ENCODE data around the gene ARL17A. TPM values are rescaled to one million over a fixed set of nuclear protein-coding genes. Genes with fewer than 3 reads are reported as not detected.
"Not testable (repeated sequence)": the region's sequence is repeated elsewhere in the genome, so short reads cannot be mapped to it uniquely, and the experiment has no call there.

The ARL17A gene
- total and polyA plus RNA-seq, 2 of the 4 experiments (the other 2 are of a cell fraction) = 1.4 to 7.9 TPM

DNA sequence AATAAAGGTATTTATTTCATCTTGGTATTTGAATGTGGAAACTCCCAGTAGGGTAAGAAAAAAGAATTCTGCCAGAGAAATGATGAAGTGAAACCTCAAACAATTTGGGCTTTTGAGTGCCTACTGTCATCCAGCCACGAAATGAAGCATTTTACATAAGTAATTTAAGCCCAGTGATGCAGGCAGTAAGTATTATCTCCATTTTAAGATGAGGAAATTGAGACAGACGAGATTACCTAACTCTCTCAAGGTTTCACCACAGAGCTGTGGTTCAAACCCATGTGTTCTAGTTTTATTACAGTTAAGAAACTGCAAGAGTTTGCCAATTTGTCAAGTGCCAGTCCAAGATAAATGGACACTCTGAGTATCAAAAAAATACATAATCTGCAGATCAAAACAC lies 13.2 kb downstream of the ARL17A start:
- H4K91ac ChIP-seq (ENCODE audit: insufficient read depth, low read depth, low read length); H3K23ac ChIP-seq (ENCODE audit: low read depth, low read length); DNase-seq; H3K27me3 ChIP-seq (ENCODE audit: control insufficient read depth, insufficient read depth, low read length); H3K36me3 ChIP-seq (ENCODE audit: control insufficient read depth, insufficient read depth, low read length); H2BK15ac ChIP-seq (ENCODE audit: low read depth, low read length); H3K79me1 ChIP-seq (ENCODE audit: low read depth in 1 of 2, low read length in 2 of 2); CTCF ChIA-PET; H3K9ac ChIP-seq (ENCODE audit: low read depth, low read length); intact Hi-C loops (cut with micrococcal nuclease); H3K14ac ChIP-seq (replicated peaks; ENCODE audit: low read depth, low read length); H2AK5ac ChIP-seq (ENCODE audit: low read depth, low read length); ATAC-seq (ENCODE audit: low read depth); H2BK5ac ChIP-seq (ENCODE audit: low read depth, low read length, poor library complexity, severe bottlenecking); H4K20me1 ChIP-seq (ENCODE audit: insufficient read depth, low read length); H4K5ac ChIP-seq (ENCODE audit: low read depth, low read length); H3K18ac ChIP-seq (ENCODE audit: low read depth, low read length); H2BK120ac ChIP-seq (ENCODE audit: low read depth, low read length); H3K9me3 ChIP-seq (ENCODE audit: control insufficient read depth, insufficient read depth, low read length); H2AK9ac ChIP-seq (replicated peaks; ENCODE audit: low read depth, low read length, poor library complexity); H3K9me1 ChIP-seq (ENCODE audit: insufficient read depth, low read length); H3K4ac ChIP-seq (ENCODE audit: low read depth, low read length); H3K4me3 ChIP-seq (ENCODE audit: insufficient read depth, low read depth, low read length); POLR2A ChIA-PET (ENCODE audit: unreplicated experiment); H3K27ac ChIP-seq (ENCODE audit: insufficient read depth, low read length); H2AFZ ChIP-seq (replicated peaks; ENCODE audit: low read length, poor library complexity); H3K4me1 ChIP-seq (ENCODE audit: control insufficient read depth, insufficient read depth, low read length); H2BK20ac ChIP-seq (ENCODE audit: low read depth, low read length); H3K4me2 ChIP-seq (ENCODE audit: low read depth, low read length); dilution Hi-C loops (cut with HindIII; ENCODE audit: low sequenced_read_pairs, unreplicated experiment); H3K56ac ChIP-seq (ENCODE audit: extremely low read depth, insufficient read depth, low read length); in situ Hi-C loops (cut with MboI; ENCODE audit: low sequenced_read_pairs); H4K8ac ChIP-seq (ENCODE audit: low read depth in 2 of 2, low read length in 2 of 2): not testable (repeated sequence)
- no CpG with 5 or more reads among the region's 2 CpGs for WGBS, 2 experiments (ENCODE audit: extremely low coverage in 2 of 2, insufficient read length in 1 of 2)
- TSS peak; percentile 36 for BruUV-seq (replicated peaks)

- H3K4me1 ChIP-seq (ENCODE audit: control insufficient read depth, insufficient read depth, low read length); H3K4me3 ChIP-seq (ENCODE audit: insufficient read depth, low read depth, low read length); H2BK5ac ChIP-seq (ENCODE audit: low read depth, low read length, poor library complexity, severe bottlenecking); H3K79me1 ChIP-seq (ENCODE audit: low read depth in 1 of 2, low read length in 2 of 2); CTCF ChIA-PET; H2AK9ac ChIP-seq (replicated peaks; ENCODE audit: low read depth, low read length, poor library complexity); H3K4me2 ChIP-seq (ENCODE audit: low read depth, low read length); dilution Hi-C loops (cut with HindIII; ENCODE audit: low sequenced_read_pairs, unreplicated experiment); H4K5ac ChIP-seq (ENCODE audit: low read depth, low read length); H2AFZ ChIP-seq (replicated peaks; ENCODE audit: low read length, poor library complexity); H4K91ac ChIP-seq (ENCODE audit: insufficient read depth, low read depth, low read length); in situ Hi-C loops (cut with MboI; ENCODE audit: low sequenced_read_pairs); H3K36me3 ChIP-seq (ENCODE audit: control insufficient read depth, insufficient read depth, low read length); H2AK5ac ChIP-seq (ENCODE audit: low read depth, low read length); H3K27ac ChIP-seq (ENCODE audit: insufficient read depth, low read length); H2BK15ac ChIP-seq (ENCODE audit: low read depth, low read length); DNase-seq; H3K56ac ChIP-seq (ENCODE audit: extremely low read depth, insufficient read depth, low read length); H3K14ac ChIP-seq (replicated peaks; ENCODE audit: low read depth, low read length); H2BK20ac ChIP-seq (ENCODE audit: low read depth, low read length); H4K8ac ChIP-seq (ENCODE audit: low read depth in 2 of 2, low read length in 2 of 2); H4K20me1 ChIP-seq (ENCODE audit: insufficient read depth, low read length); H3K4ac ChIP-seq (ENCODE audit: low read depth, low read length); H3K18ac ChIP-seq (ENCODE audit: low read depth, low read length); POLR2A ChIA-PET (ENCODE audit: unreplicated experiment); H3K9me3 ChIP-seq (ENCODE audit: control insufficient read depth, insufficient read depth, low read length); H2BK120ac ChIP-seq (ENCODE audit: low read depth, low read length); H3K23ac ChIP-seq (ENCODE audit: low read depth, low read length); H3K27me3 ChIP-seq (ENCODE audit: control insufficient read depth, insufficient read depth, low read length); H3K9ac ChIP-seq (ENCODE audit: low read depth, low read length); H3K9me1 ChIP-seq (ENCODE audit: insufficient read depth, low read length); BruUV-seq (replicated peaks); intact Hi-C loops (cut with micrococcal nuclease): not testable (repeated sequence)
- peak; percentile 35 for ATAC-seq (ENCODE audit: low read depth)
- WGBS, 2 experiments (ENCODE audit: extremely low coverage in 2 of 2, insufficient read length in 1 of 2) = no CpG with 5 or more reads among the region's 3 CpGs
Observed at GRCh38 chr17:46560048-46560447, 19.4 kb downstream of the ARL17A start.

Data from IMR-90 (cell line).